Loucy (cell line): Measurements from ENCODE around the gene EPHB3.

Experiments used
- H2AFZ ChIP-seq: fragments of 200-600 bp; sonication (generic); 2 replicates; pipeline ENCODE4 v1.6.0; 2016; ENCODE audit warnings: antibody characterized with exemption, mild to moderate bottlenecking, low read length, moderate library complexity
- H3F3A ChIP-seq: fragments of 200-600 bp; 2 replicates; pipeline ENCODE4 v1.6.0; 2016; ENCODE audit warnings: antibody characterized with exemption, low read depth, mild to moderate bottlenecking
- H3K27me3 ChIP-seq: fragments of 200-600 bp; sonication (generic); 2 replicates; pipeline ENCODE4 v1.6.1; 2014; ENCODE audit warnings: low read length, mild to moderate bottlenecking; ENCODE audit not compliant: insufficient read depth, poor library complexity, severe bottlenecking
- H3K36me3 ChIP-seq: fragments of 200-600 bp; sonication (generic); 2 replicates; pipeline ENCODE4 v1.6.1; 2016; ENCODE audit warnings: low read length; ENCODE audit not compliant: insufficient read depth
- H3K4me1 ChIP-seq: fragments of 200-600 bp; sonication (generic); 2 replicates; pipeline ENCODE4 v1.5.1; 2014; ENCODE audit warnings: low read length, mild to moderate bottlenecking; ENCODE audit not compliant: insufficient read depth, poor library complexity, severe bottlenecking
- H3K4me2 ChIP-seq: fragments of 200-600 bp; sonication (generic); 2 replicates; pipeline ENCODE4 v1.6.0; 2014; ENCODE audit warnings: antibody characterized with exemption, low read length, low read depth, mild to moderate bottlenecking; ENCODE audit not compliant: poor library complexity, severe bottlenecking
- H3K4me3 ChIP-seq: fragments of 200-600 bp; sonication (generic); 2 replicates; pipeline ENCODE4 v1.5.1; 2014; ENCODE audit warnings: low read length, mild to moderate bottlenecking, mixed read lengths; ENCODE audit not compliant: poor library complexity, severe bottlenecking
- H3K79me2 ChIP-seq: fragments of 200-600 bp; sonication (generic); 2 replicates; pipeline ENCODE4 v1.6.1; 2014; ENCODE audit warnings: low read length; ENCODE audit not compliant: insufficient read depth
- H3K9ac ChIP-seq: fragments of 200-600 bp; sonication (generic); 2 replicates; pipeline ENCODE4 v1.6.0; 2014; ENCODE audit warnings: mild to moderate bottlenecking, low read depth, low read length, moderate library complexity; ENCODE audit not compliant: poor library complexity, severe bottlenecking
- H3K9me2 ChIP-seq: fragments of 200-600 bp; sonication (generic); replicated peaks from 2 replicates; pipeline ENCODE4 v1.6.1; 2016; ENCODE audit warnings: low read depth, low read length, mixed read lengths
- H3K9me3 ChIP-seq: fragments of 200-600 bp; sonication (generic); 2 replicates; pipeline ENCODE4 v1.6.1; 2014; ENCODE audit warnings: mild to moderate bottlenecking, antibody characterized with exemption, low read length, low read depth; ENCODE audit not compliant: insufficient read depth
- H4K20me1 ChIP-seq: fragments of 200-600 bp; sonication (generic); 2 replicates; pipeline ENCODE4 v1.6.0; 2014; ENCODE audit warnings: antibody characterized with exemption, low read length, mild to moderate bottlenecking; ENCODE audit not compliant: insufficient read depth, poor library complexity, severe bottlenecking
- EZH2phosphoT487 ChIP-seq: fragments of 200-600 bp; IDR thresholded peaks from 2 replicates; pipeline ENCODE4 v1.6.1; 2018; ENCODE audit warnings: antibody characterized with exemption, mild to moderate bottlenecking, moderate library complexity, borderline replicate concordance
- TF ChIP-seq, protein P1 (sequence below): fragments of 200-600 bp; sonication (generic); conservative IDR thresholded peaks from 2 replicates; pipeline ENCODE4 v1.5.1; 2014; ENCODE audit warnings: mild to moderate bottlenecking, antibody characterized with exemption, low read length

Gene EPHB3

DNA sequence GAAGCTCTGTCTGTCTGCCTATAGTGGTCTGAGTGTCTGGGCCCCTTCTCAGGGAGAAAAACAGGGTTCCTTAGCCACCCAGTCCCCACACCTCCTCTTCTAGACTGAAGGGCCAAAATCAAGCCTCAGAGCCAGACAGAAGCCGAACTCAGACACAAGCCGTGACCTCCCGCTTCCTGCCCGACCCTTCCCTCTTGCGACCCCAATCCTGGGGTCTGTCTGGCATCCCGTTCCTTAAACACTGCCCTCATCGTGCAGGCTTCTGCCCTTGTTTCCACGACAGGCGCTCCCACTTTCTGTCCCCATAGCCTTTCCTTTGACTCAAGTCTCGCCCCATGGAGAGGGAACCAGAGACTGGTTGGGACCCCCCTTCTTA lies 32.3 kb downstream of the EPHB3 start:
- no peak overlapping the region for H2AFZ ChIP-seq
- no peaks in the 10 kb centered on the region for H3F3A ChIP-seq
- peaks cover 9% of the 10 kb centered on the region for H3K4me1 ChIP-seq
- no peaks in the 10 kb centered on the region for H3K9me2 ChIP-seq
- no peaks in the 10 kb centered on the region for H3K79me2 ChIP-seq
- no peaks in the 10 kb centered on the region for H3K36me3 ChIP-seq
- TF ChIP-seq EZH2phosphoT487, result no peak
- TF ChIP-seq, protein P1, sequence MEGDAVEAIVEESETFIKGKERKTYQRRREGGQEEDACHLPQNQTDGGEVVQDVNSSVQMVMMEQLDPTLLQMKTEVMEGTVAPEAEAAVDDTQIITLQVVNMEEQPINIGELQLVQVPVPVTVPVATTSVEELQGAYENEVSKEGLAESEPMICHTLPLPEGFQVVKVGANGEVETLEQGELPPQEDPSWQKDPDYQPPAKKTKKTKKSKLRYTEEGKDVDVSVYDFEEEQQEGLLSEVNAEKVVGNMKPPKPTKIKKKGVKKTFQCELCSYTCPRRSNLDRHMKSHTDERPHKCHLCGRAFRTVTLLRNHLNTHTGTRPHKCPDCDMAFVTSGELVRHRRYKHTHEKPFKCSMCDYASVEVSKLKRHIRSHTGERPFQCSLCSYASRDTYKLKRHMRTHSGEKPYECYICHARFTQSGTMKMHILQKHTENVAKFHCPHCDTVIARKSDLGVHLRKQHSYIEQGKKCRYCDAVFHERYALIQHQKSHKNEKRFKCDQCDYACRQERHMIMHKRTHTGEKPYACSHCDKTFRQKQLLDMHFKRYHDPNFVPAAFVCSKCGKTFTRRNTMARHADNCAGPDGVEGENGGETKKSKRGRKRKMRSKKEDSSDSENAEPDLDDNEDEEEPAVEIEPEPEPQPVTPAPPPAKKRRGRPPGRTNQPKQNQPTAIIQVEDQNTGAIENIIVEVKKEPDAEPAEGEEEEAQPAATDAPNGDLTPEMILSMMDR, result no peak
- no peaks in the 10 kb centered on the region for H3K9me3 ChIP-seq
- no peak overlapping the region for H3K4me2 ChIP-seq
- no peak overlapping the region for H3K9ac ChIP-seq
- no peaks in the 10 kb centered on the region for H3K27me3 ChIP-seq
- no peak overlapping the region for H3K4me3 ChIP-seq
- H4K20me1 ChIP-seq, result no peaks in the 10 kb centered on the region

DNA sequence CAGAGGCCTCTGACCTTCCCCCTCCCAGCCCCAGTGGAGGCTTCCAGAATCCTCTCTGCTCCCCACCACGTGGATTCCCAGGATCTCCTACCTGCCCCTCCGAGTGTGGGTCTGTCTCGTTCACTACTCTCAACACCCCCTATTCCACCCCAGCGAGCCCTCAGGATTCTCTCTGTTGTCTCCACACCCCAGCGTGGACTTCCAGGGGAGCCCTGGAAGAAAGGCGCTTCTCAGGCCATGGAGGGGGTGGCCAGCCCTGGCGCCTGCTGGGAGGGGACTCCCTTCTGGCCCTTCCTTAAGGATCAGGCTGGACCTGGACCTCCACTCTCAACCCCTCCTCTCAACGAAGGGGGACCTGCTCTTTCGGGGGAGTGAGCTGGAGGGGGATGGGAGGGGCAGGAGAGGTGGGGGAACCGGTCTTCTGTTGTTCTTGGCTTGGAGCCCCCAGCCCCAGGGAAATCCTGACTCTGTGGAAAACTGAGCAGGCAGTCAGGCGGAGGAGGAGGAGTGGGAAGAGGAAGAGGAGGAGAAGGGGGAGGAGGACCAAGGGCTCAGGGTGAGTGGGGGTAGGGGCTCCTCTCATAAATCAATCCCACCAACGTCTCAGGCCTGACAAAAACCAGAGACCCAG lies 32.9 kb downstream of the EPHB3 start:
- H3K36me3 ChIP-seq, result no peaks in the 10 kb centered on the region
- no peaks in the 10 kb centered on the region for H4K20me1 ChIP-seq
- H3K9me2 ChIP-seq, result no peaks in the 10 kb centered on the region
- H3K4me3 ChIP-seq, result no peak overlapping the region
- H3K4me2 ChIP-seq, result no peak overlapping the region
- H3K9me3 ChIP-seq, result no peaks in the 10 kb centered on the region
- TF ChIP-seq EZH2phosphoT487, result no peak
- TF ChIP-seq, protein P1, result no peak
- H2AFZ ChIP-seq, result no peak overlapping the region
- H3K9ac ChIP-seq, result no peak overlapping the region
- H3F3A ChIP-seq, result no peaks in the 10 kb centered on the region
- H3K79me2 ChIP-seq, result no peaks in the 10 kb centered on the region
- peaks cover 9% of the 10 kb centered on the region for H3K4me1 ChIP-seq
- H3K27me3 ChIP-seq, result no peaks in the 10 kb centered on the region

- Histone ChIP-seq H3K27me3 (no peaks in the 10 kb centered on the region), H3K4me3 (no peak overlapping the region), H3F3A (no peaks in the 10 kb centered on the region), H3K36me3 (no peaks in the 10 kb centered on the region), H3K9me2 (no peaks in the 10 kb centered on the region), H4K20me1 (no peaks in the 10 kb centered on the region), H3K79me2 (no peaks in the 10 kb centered on the region), H3K9ac (no peak overlapping the region), H3K9me3 (no peaks in the 10 kb centered on the region), H3K4me1 (peaks cover 5% of the 10 kb centered on the region), H3K4me2 (no peak overlapping the region), H2AFZ (no peak overlapping the region)
- TF ChIP-seq, protein P1, result no peak
- TF ChIP-seq EZH2phosphoT487, result no peak
These were observed 34.1 kb downstream of the EPHB3 start for GRCh38 chr3:184595726-184596125.
